Body of pancreas (tissue), 4 donors: Measurements from ENCODE around the gene BCL11B. TPM values are rescaled to one million over a fixed set of nuclear protein-coding genes. Genes with fewer than 3 reads are reported as not detected.

Source experiments
- ATAC-seq: fragments of 150-250 bp; one replicate; pipeline ENCODE4 v1.9.1; 2016
- DNase-seq, 4 donors: peaks; one replicate each; pipeline ENCODE4 v3.0.0-alpha.2; 2019
- H3K27ac ChIP-seq, 4 donors: fragments of 200-600 bp; sonication (generic); 1 replicate in 3 of 4; 2 replicates in 1 of 4; pipeline versions ENCODE4 v1.5.1 to v1.6.1; 2016 to 2019; ENCODE audit warnings: mild to moderate bottlenecking in 1 of 4, mixed read lengths in 1 of 4, moderate library complexity in 1 of 4
- H3K27me3 ChIP-seq, 2 donors: fragments of 200-600 bp; sonication (generic); one replicate each; pipeline ENCODE4 v1.6.0; 2016; ENCODE audit warnings: mild to moderate bottlenecking in 1 of 2
- H3K36me3 ChIP-seq, 2 donors: fragments of 200-600 bp; sonication (generic); replicated peaks in 1 of 2; 2 replicates each; pipeline ENCODE4 v1.5.1; 2016; ENCODE audit warnings: low read depth in 2 of 2; ENCODE audit not compliant: insufficient read depth in 1 of 2
- H3K4me1 ChIP-seq: fragments of 200-600 bp; sonication (generic); one replicate; pipeline ENCODE4 v1.6.0; 2016
- H3K4me3 ChIP-seq, 2 donors: fragments of 200-600 bp; sonication (generic); 1 replicate in 1 of 2; 2 replicates in 1 of 2; pipeline ENCODE4 v1.5.1; 2016 to 2019
- H3K9me3 ChIP-seq, 3 donors: fragments of 200-600 bp; sonication (generic); 1 replicate in 2 of 3; 2 replicates in 1 of 3; pipeline ENCODE4 v1.5.1; 2016
- POLR2A ChIP-seq, 3 donors: fragments of 450-650 bp; IDR thresholded peaks; one replicate each; pipeline ENCODE4 v1.6.1; 2016; ENCODE audit warnings: antibody characterized with exemption in 3 of 3, mild to moderate bottlenecking in 2 of 3
- WGBS, 2 donors: methylation state at CpG; one replicate each; pipeline ENCODE4 v1.1.5; 2017; 5-methylcytosine and 5-hydroxymethylcytosine counted together
- intact Hi-C: fragments of 100-400 bp; cut with DNase I; formaldehyde crosslinking; loops from one replicate; pipeline ENCODE4 v1.15.1; 2023
- total RNA-seq, 2 donors: library from RNA; depleted of rRNA; stranded (reverse); fragments of >200 nt; gene quantifications; one replicate each; pipeline ENCODE4 v1.1.0, GENCODE V29; 2016
- TF ChIP-seq, protein P1 (sequence below), 7 experiments: fragments of 450-650 bp in 4 of 7; fragments of 200-600 bp in 3 of 7; sonication (generic) in 3 of 7; IDR thresholded peaks; one replicate each; pipeline ENCODE4 v1.5.1; 2016 to 2019; ENCODE audit warnings: antibody characterized with exemption in 7 of 7

The BCL11B gene
- total RNA-seq, 2 donors from 2014 or later: 0.78 TPM; not detected in 1

DNA sequence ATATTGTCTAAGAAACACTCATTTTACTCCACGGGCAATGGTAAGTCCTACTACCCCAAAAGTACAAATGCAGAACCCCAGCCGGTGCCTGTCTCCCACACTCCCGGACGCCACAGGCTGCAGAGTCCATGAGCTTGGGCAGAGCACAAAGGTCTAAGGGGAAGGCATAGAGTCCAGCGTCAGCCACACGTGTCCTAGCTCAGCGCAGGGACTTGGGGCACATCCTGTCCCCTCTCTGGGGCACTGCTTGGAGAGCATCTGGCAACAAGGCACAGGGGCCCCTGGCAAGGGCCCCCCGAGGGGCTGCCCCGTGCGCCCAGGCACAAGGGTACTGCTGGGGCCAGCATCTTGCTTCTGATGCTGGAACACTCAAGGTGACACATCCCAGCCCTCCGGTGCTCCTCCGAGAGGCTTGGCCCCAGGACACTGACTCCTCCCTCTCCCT lies 58.4 kb downstream of the BCL11B start:
- Histone ChIP-seq H3K9me3 (no peaks in the 10 kb centered on the region), H3K27me3 (no peaks in the 10 kb centered on the region), H3K4me1 (no peaks in the 10 kb centered on the region), H3K36me3 (no peaks in the 10 kb centered on the region), H3K27ac (no peak overlapping the region), H3K4me3 (no peak overlapping the region)
- TF ChIP-seq POLR2A (IDR thresholded peaks at IDR 0.05): no peak
- TF ChIP-seq, protein P1, sequence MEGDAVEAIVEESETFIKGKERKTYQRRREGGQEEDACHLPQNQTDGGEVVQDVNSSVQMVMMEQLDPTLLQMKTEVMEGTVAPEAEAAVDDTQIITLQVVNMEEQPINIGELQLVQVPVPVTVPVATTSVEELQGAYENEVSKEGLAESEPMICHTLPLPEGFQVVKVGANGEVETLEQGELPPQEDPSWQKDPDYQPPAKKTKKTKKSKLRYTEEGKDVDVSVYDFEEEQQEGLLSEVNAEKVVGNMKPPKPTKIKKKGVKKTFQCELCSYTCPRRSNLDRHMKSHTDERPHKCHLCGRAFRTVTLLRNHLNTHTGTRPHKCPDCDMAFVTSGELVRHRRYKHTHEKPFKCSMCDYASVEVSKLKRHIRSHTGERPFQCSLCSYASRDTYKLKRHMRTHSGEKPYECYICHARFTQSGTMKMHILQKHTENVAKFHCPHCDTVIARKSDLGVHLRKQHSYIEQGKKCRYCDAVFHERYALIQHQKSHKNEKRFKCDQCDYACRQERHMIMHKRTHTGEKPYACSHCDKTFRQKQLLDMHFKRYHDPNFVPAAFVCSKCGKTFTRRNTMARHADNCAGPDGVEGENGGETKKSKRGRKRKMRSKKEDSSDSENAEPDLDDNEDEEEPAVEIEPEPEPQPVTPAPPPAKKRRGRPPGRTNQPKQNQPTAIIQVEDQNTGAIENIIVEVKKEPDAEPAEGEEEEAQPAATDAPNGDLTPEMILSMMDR (IDR thresholded peaks at IDR 0.05): no peak
- intact Hi-C loops: no loop called here
- DNase-seq (no peak), ATAC-seq (no peak)
- 62 to 75% methylated on average over 11 of the region's 12 CpGs for WGBS, 2 donors

DNA sequence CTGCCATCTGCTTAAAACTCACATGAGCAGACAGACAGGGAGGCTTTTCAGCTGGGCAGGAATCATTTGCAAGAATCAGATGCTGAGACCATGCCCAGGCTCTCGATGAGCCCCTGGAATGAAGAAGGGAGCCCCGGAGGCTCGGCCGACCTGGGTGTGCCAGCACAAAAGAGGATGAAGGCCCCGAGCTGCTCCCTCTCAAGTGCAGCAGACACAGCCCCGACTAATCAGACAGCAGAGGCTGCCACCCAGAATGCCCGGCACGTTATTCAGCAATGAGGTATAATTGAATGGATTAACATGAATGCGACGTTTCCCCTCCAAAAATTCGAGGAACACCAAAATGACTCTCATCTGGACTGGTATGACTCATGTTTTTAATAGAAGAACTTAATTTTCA lies 58.9 kb downstream of the BCL11B start:
- DNase-seq: no peak
- intact Hi-C loops: no loop called here

DNA sequence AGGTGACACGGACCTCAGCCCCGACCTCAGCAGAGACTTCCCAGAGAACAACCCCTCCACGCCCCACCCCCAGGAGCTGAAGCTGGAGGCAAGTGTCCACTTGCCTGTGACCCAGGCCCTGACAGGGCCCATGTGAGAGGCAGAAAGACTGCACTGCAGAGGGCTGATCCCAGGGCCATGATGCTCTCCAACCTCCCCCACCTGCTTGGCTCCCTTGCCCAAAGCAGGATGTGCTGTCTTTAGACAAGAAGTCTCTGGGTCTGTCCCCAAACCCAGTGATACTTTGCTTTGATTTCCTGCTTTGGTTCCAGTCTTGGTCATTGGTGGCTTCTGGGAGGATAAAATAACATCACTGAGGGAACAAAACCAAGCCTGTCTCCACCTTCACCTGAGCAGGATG lies 59.4 kb downstream of the BCL11B start:
- no peaks in the 10 kb centered on the region for H3K9me3 ChIP-seq
- no peak for TF ChIP-seq POLR2A (IDR thresholded peaks at IDR 0.05)
- TF ChIP-seq, protein P1 (IDR thresholded peaks at IDR 0.05): no peak

More for the DNA sequence above, 58.9 kb downstream of the BCL11B start:
- no peaks in the 10 kb centered on the region for H3K9me3 ChIP-seq
- no peak for ATAC-seq
- no peaks in the 10 kb centered on the region for H3K36me3 ChIP-seq
- H3K27ac ChIP-seq: no peak overlapping the region
- no peaks in the 10 kb centered on the region for H3K27me3 ChIP-seq
- TF ChIP-seq, protein P1 (IDR thresholded peaks at IDR 0.05): no peak
- no peak for TF ChIP-seq POLR2A (IDR thresholded peaks at IDR 0.05)
- 63 to 77% methylated on average over 5 to 11 of the region's 11 CpGs for WGBS, 2 donors
- H3K4me3 ChIP-seq: no peak overlapping the region
- H3K4me1 ChIP-seq: no peaks in the 10 kb centered on the region

DNA sequence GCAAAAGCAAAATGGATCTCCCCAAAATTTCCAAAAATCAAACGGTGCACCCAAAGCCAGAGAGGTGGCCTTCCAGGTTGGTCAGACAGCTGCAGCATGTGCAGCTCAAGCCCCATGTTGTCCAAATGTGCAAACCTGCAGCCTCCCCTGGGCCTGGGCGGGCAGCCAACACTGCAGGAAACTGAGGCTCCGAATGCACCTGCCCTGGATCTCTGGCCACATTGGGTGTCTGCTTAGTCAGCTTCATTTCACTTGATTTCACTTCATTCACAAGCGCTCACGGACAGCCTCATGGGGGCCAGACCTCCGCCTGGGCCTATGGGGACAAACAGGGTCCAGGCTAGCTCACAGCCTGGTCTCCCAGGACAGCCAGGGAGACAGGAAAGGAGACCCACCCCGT lies 59.8 kb downstream of the BCL11B start:
- TF ChIP-seq, protein P1 (IDR thresholded peaks at IDR 0.05): no peak
- no peak for TF ChIP-seq POLR2A (IDR thresholded peaks at IDR 0.05)
- ATAC-seq (no peak), DNase-seq (no peak)
- Histone ChIP-seq H3K36me3 (no peaks in the 10 kb centered on the region), H3K27ac (no peak overlapping the region), H3K4me1 (no peaks in the 10 kb centered on the region), H3K9me3 (no peaks in the 10 kb centered on the region), H3K27me3 (no peaks in the 10 kb centered on the region), H3K4me3 (no peak overlapping the region)
- WGBS, 2 donors: 76 to 90% methylated on average over 4 to 7 of the region's 7 CpGs
- intact Hi-C loops: no loop called here

More for the DNA sequence above, 59.4 kb downstream of the BCL11B start:
- no peaks in the 10 kb centered on the region for H3K36me3 ChIP-seq
- intact Hi-C loops: no loop called here
- H3K4me1 ChIP-seq: no peaks in the 10 kb centered on the region
- H3K27me3 ChIP-seq: no peaks in the 10 kb centered on the region
- no peak overlapping the region for H3K27ac ChIP-seq
- DNase-seq (no peak), ATAC-seq (no peak)
- 60% methylated on average over 1 of the region's 3 CpGs; no CpG with 5 or more reads in 1 of the 2 donors for WGBS, 2 donors
- H3K4me3 ChIP-seq: no peak overlapping the region

DNA sequence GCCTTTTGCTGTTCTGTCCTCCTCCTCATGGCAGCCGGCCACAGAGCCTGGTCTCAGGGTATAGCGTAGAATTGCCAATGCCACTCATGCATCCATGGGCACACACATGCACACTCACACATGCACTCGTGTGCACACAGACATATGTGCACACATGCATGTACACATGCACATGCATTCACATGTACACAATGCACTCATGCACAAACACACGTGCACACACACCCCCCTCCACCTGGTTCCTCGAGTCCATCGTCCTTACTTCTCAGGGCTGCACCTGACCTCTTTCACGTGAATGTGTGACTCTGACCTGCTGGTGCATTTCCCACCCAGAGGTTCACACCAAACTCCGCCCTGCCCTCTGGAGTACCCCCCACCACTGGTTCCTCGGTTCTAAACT lies 60.6 kb downstream of the BCL11B start:
- TF ChIP-seq, protein P1 (IDR thresholded peaks at IDR 0.05): no peak
- TF ChIP-seq POLR2A (IDR thresholded peaks at IDR 0.05): no peak
- Histone ChIP-seq H3K36me3 (no peaks in the 10 kb centered on the region), H3K9me3 (no peaks in the 10 kb centered on the region), H3K27ac (no peak overlapping the region), H3K4me3 (no peak overlapping the region), H3K27me3 (no peaks in the 10 kb centered on the region), H3K4me1 (no peaks in the 10 kb centered on the region)
- intact Hi-C loops: no loop called here
- ATAC-seq (no peak), DNase-seq (no peak)
- 52 to 53% methylated on average over 9 of the region's 9 CpGs for WGBS, 2 donors
